AG04450 (cell line): ENCODE results near the gene CSRP2. TPM values are rescaled to one million over a fixed set of nuclear protein-coding genes. Genes with fewer than 3 reads are reported as not detected.

Source experiments
- CTCF ChIA-PET: fragments of 300-600, 350-600 bp; formaldehyde crosslinking; extraction: SDS; loops from one replicate; lab custom pipeline; 2022; ENCODE audit warnings: antibody characterized with exemption, inconsistent platforms; lab: Charles Lee
- POLR2A ChIA-PET: fragments of 350-600 bp; formaldehyde crosslinking; extraction: SDS; loops from one replicate; lab custom pipeline; 2021; ENCODE audit warnings: antibody characterized with exemption, inconsistent platforms; lab: Yijun Ruan, JAX
- DNase-seq: peaks from one replicate; pipeline ENCODE4 v3.0.0-alpha.2; 2011; ENCODE audit warnings: low read depth, low spot score
- H3K27ac ChIP-seq: one replicate; pipeline ENCODE4 v1.5.1; 2012; ENCODE audit warnings: low read depth, low read length, control low read depth
- H3K27me3 ChIP-seq: one replicate; pipeline ENCODE4 v1.6.0; 2012; ENCODE audit warnings: low read length; ENCODE audit not compliant: control insufficient read depth, insufficient read depth
- H3K4me3 ChIP-seq: 2 replicates; pipeline ENCODE4 v1.5.1; 2011; ENCODE audit warnings: mild to moderate bottlenecking, low read depth, low read length, control low read depth
- H3K9me3 ChIP-seq: 2 replicates; pipeline ENCODE4 v1.5.1; 2012; ENCODE audit warnings: low read length; ENCODE audit not compliant: control insufficient read depth, insufficient read depth
- CTCF ChIP-seq: IDR thresholded peaks from 2 replicates; pipeline ENCODE4 v1.5.1; 2011; ENCODE audit warnings: low read depth, low read length, control low read depth, inconsistent platforms
- polyA plus RNA-seq: library from polyadenylated mRNA; depleted of rRNA; stranded (reverse); fragments of >200 nt; gene quantifications from 2 replicates; pipeline ENCODE4 v1.2.3, GENCODE V29; 2011

Gene CSRP2
- polyA plus RNA-seq, 1 experiment: 108 TPM

GRCh38 chr12:76921891-76922664, 43.3 kb upstream of the CSRP2 start:
- ChIA-PET CTCF (no interaction called here), POLR2A (no interaction called here)
- H3K27ac ChIP-seq: no peak overlapping the region
- no peaks in the 10 kb centered on the region for H3K27me3 ChIP-seq
- DNase-seq: no peak
- no peaks in the 10 kb centered on the region; the same call in 1 of the 2 replicates for H3K9me3 ChIP-seq
- no peak overlapping the region for H3K4me3 ChIP-seq
- TF ChIP-seq CTCF: no peak

GRCh38 chr12:76921100-76921471, 42.3 kb upstream of the CSRP2 start:
- POLR2A ChIA-PET: no interaction called here
- no peak for TF ChIP-seq CTCF
- CTCF ChIA-PET: interaction anchor here (1.4 kb wide), 1 partner anchor 90 kb away, joined by 5 read pairs; no protein-coding TSS in a partner anchor
- H3K27me3 ChIP-seq: no peaks in the 10 kb centered on the region
- H3K4me3 ChIP-seq: no peak overlapping the region
- DNase-seq: no peak
- H3K27ac ChIP-seq: no peak overlapping the region
- no peaks in the 10 kb centered on the region; the same call in 1 of the 2 replicates for H3K9me3 ChIP-seq

GRCh38 chr12:76920172-76921099, 41.6 kb upstream of the CSRP2 start:
- Histone ChIP-seq H3K9me3 (no peaks in the 10 kb centered on the region; the same call in 1 of the 2 replicates), H3K27ac (no peak overlapping the region), H3K4me3 (no peak overlapping the region), H3K27me3 (no peaks in the 10 kb centered on the region)
- DNase-seq: no peak
- TF ChIP-seq CTCF: no peak
- CTCF ChIA-PET: interaction anchor here (1.4 kb wide), 1 partner anchor 90 kb away, joined by 5 read pairs; no protein-coding TSS in a partner anchor
- POLR2A ChIA-PET: no interaction called here

GRCh38 chr12:76919383-76920171, 40.8 kb upstream of the CSRP2 start:
- TF ChIP-seq CTCF: no peak
- DNase-seq: no peak
- CTCF ChIA-PET: no interaction called here

More at GRCh38 chr12:76919383-76920171, 40.8 kb upstream of the CSRP2 start:
- Histone ChIP-seq H3K4me3 (no peak overlapping the region), H3K9me3 (no peaks in the 10 kb centered on the region; the same call in 1 of the 2 replicates), H3K27me3 (no peaks in the 10 kb centered on the region), H3K27ac (no peak overlapping the region)
- POLR2A ChIA-PET: no interaction called here
